Measurements from ENCODE around the gene TRIM56. TPM values are rescaled to one million over a fixed set of nuclear protein-coding genes. Genes with fewer than 3 reads are reported as not detected.
"Not testable (repeated sequence)": the region's sequence is repeated elsewhere in the genome, so short reads cannot be mapped to it uniquely, and the experiment has no call there.

TRIM56 gene
- total RNA-seq, 1 donor from 2014 or later = 60.9 TPM

- no peaks in the 10 kb centered on the region for H3K9me3 ChIP-seq
- DNase-seq (no peak), ATAC-seq (no peak)
- H3K36me3 ChIP-seq = no peaks in the 10 kb centered on the region
- TF ChIP-seq CTCF (IDR thresholded peaks at IDR 0.05) = no peak
- no peaks in the 10 kb centered on the region for H3K4me1 ChIP-seq
- peaks cover 4% of the 10 kb centered on the region for H3K27me3 ChIP-seq
- intact Hi-C loops (cut with DNase I) = no loop called here
- H3K27ac ChIP-seq = no peak overlapping the region
- no peak overlapping the region for H3K4me3 ChIP-seq
These were observed 9.6 kb upstream of the TRIM56 start for GRCh38 chr7:101075646-101076045.

GRCh38 chr7:101076183-101076582, 9.1 kb upstream of the TRIM56 start:
- H3K4me1 ChIP-seq; H3K27me3 ChIP-seq; H3K36me3 ChIP-seq; intact Hi-C loops (cut with DNase I); ATAC-seq; H3K9me3 ChIP-seq; H3K27ac ChIP-seq; H3K4me3 ChIP-seq; DNase-seq: not testable (repeated sequence)

GRCh38 chr7:101077303-101078086, 7.8 kb upstream of the TRIM56 start:
- Histone ChIP-seq H3K4me3 (no peak overlapping the region), H3K9me3 (no peaks in the 10 kb centered on the region), H3K36me3 (no peaks in the 10 kb centered on the region), H3K27ac (no peak overlapping the region), H3K27me3 (peaks cover 2% of the 10 kb centered on the region), H3K4me1 (no peaks in the 10 kb centered on the region)
- TF ChIP-seq CTCF (IDR thresholded peaks at IDR 0.05) = peak; percentile 84
- peak; percentile 82 for DNase-seq
- ATAC-seq = peak; percentile 99
- intact Hi-C loops (cut with DNase I) = no loop called here

GRCh38 chr7:101081432-101081831, 3.8 kb upstream of the TRIM56 start:
- no peak for ATAC-seq
- TF ChIP-seq CTCF (IDR thresholded peaks at IDR 0.05) = no peak
- intact Hi-C loops (cut with DNase I) = no loop called here

GRCh38 chr7:101084865-101085161, 468 bp upstream of the TRIM56 start:
- no peak for TF ChIP-seq CTCF (IDR thresholded peaks at IDR 0.05)
- Histone ChIP-seq H3K4me1 (peaks cover 26% of the 10 kb centered on the region), H3K9me3 (no peaks in the 10 kb centered on the region), H3K36me3 (peaks cover 24% of the 10 kb centered on the region), H3K27me3 (no peaks in the 10 kb centered on the region), H3K4me3 (peak overlapping the region; percentile 86), H3K27ac (peak overlapping the region; percentile 98)
- DNase-seq = no peak
- no peak for ATAC-seq
- intact Hi-C loops (cut with DNase I) = no loop called here

More at GRCh38 chr7:101081432-101081831, 3.8 kb upstream of the TRIM56 start:
- no peaks in the 10 kb centered on the region for H3K9me3 ChIP-seq
- no peak overlapping the region for H3K4me3 ChIP-seq
- H3K36me3 ChIP-seq = no peaks in the 10 kb centered on the region
- H3K27me3 ChIP-seq = no peaks in the 10 kb centered on the region
- DNase-seq = no peak
- H3K27ac ChIP-seq = no peak overlapping the region
- H3K4me1 ChIP-seq = peaks cover 10% of the 10 kb centered on the region

- Histone ChIP-seq H3K4me3 (no peak overlapping the region), H3K27ac (no peak overlapping the region), H3K27me3 (no peaks in the 10 kb centered on the region), H3K4me1 (peaks cover 26% of the 10 kb centered on the region), H3K36me3 (peaks cover 24% of the 10 kb centered on the region), H3K9me3 (no peaks in the 10 kb centered on the region)
- TF ChIP-seq CTCF (IDR thresholded peaks at IDR 0.05) = no peak
- intact Hi-C loops (cut with DNase I) = no loop called here
- no peak for ATAC-seq
- no peak for DNase-seq
These were observed 2.2 kb downstream of the TRIM56 start for GRCh38 chr7:101087334-101088068.

Data from upper lobe of right lung (tissue), 1 donor.